ENCODE measurements around the gene VAMP2. TPM values are rescaled to one million over a fixed set of nuclear protein-coding genes. Genes with fewer than 3 reads are reported as not detected.
"Not testable (repeated sequence)": the region's sequence is repeated elsewhere in the genome, so short reads cannot be mapped to it uniquely, and the experiment has no call there.

VAMP2 gene
- total and polyA plus RNA-seq, 2 donors = 7.4 to 73.9 TPM

DNA sequence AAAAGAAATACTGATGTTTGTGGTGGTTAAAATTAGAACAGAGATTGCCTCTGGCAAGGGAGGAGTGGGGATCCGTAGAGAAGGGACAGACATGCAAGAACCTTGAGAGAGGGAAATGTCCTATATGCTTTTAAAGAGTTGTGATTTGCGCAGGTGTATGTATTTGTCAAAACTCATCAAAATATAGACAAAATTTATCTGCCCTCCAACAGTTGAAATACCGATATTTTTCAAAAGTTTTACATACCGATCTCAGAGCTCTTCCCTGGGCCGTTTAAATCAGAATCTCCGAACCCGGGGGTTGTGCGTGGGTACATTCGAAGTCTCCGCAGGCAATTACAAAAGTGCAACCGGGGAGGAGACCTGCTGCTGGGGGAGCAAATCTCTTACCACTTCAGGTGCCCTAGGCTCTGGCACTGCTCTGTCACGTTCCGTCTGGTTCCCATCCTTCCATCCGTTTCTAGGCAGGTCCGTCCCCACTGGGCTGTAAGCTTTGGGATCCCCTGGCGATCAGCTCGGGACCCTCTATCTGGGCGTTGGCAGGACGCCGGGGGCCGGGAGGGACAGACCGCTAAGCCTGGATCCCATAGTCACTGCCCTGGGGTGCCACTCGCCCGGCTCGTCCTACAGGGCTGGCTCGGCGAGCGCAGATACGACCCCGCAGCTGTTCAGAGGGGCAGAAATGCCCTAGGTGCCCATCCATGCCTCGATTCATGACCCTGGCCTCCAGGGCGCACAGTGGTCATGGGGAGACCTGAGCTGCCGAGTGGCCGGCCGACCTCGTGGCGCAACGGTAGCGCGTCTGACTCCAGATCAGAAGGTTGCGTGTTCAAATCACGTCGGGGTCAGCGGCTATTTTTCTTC lies 23.1 kb upstream of the VAMP2 start:
- DNase-seq (ENCODE audit: low read depth in 6 of 9, low spot score in 9 of 9) = peak in 3 of 9 donors; percentile 64 to 79 (median 78)
- Histone ChIP-seq H3K36me3 (ENCODE audit: control insufficient read depth in 2 of 2, insufficient read depth in 2 of 2, low read length in 1 of 2) (no peaks in the 10 kb centered on the region), H3K9me3 (ENCODE audit: control insufficient read depth in 2 of 2, insufficient read depth in 1 of 2, low read length in 1 of 2) (no peaks in the 10 kb centered on the region), H3K27ac (ENCODE audit: low read depth in 1 of 2, low read length in 1 of 2) (peak overlapping the region; percentile 89 to 90), H3K4me1 (ENCODE audit: control insufficient read depth in 2 of 2, insufficient read depth in 2 of 2, low read length in 2 of 2) (peaks cover 29 to 48% of the 10 kb centered on the region in 2 donors), H3K27me3 (ENCODE audit: control insufficient read depth in 2 of 2, insufficient read depth in 1 of 2, low read length in 1 of 2) (peaks cover 0 to 31% of the 10 kb centered on the region in 2 donors), H3K4me3 (ENCODE audit: low read length in 2 of 2) (peak overlapping the region; percentile 52 to 80)
- under 1% methylated on average over 44 of the region's 44 CpGs for WGBS

DNA sequence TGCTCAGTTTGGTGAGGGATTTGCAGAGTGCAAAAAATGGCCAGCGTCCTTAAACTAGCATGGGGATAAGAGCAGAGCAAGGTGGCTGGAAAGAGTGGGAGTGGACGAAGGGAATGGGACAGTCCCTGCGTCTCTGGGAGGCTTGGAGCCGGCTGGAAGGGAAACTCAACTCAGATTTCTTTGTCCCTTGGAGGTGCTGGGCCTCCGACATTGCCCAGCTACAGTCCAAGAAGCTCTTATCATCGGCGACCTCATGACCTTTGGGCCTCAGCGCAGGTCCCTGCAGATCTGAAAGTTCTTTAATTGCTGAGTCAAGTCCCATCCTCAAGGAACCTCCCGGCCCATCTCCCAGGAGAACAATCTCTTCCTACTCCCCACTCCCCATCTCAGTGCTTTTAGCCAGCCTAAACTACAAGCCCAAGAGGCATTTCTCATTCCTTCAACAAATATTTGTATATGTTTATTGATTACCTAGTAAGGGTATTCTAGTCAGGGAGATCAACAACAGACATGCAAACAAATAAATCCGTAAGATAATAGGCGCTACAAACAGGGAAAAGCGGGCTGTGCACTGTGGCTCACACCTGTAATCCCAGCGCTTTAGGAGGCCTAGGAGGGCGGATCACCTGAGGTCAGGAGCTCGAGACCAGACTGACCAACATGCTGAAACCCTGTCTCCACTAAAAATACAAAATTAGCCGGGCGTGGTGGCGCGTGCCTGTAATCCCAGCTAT lies 14.4 kb upstream of the VAMP2 start:
- 95% methylated on average over 19 of the region's 19 CpGs for WGBS
- peaks cover 0 to 7% of the 10 kb centered on the region in 2 donors for H3K9me3 ChIP-seq (ENCODE audit: control insufficient read depth in 2 of 2, insufficient read depth in 1 of 2, low read length in 1 of 2)
- peak overlapping the region; percentile 53 to 82 for H3K4me3 ChIP-seq (ENCODE audit: low read length in 2 of 2)
- H3K36me3 ChIP-seq (ENCODE audit: control insufficient read depth in 2 of 2, insufficient read depth in 2 of 2, low read length in 1 of 2) = no peaks in the 10 kb centered on the region
- H3K27ac ChIP-seq (ENCODE audit: low read depth in 1 of 2, low read length in 1 of 2) = peak overlapping the region; percentile 64 to 93
- no peak for DNase-seq (ENCODE audit: low read depth in 6 of 9, low spot score in 9 of 9)
- peaks cover 0 to 4% of the 10 kb centered on the region in 2 donors for H3K27me3 ChIP-seq (ENCODE audit: control insufficient read depth in 2 of 2, insufficient read depth in 1 of 2, low read length in 1 of 2)
- H3K4me1 ChIP-seq (ENCODE audit: control insufficient read depth in 2 of 2, insufficient read depth in 2 of 2, low read length in 2 of 2) = peaks cover 13 to 38% of the 10 kb centered on the region in 2 donors

- peaks cover 0 to 7% of the 10 kb centered on the region in 2 donors for H3K9me3 ChIP-seq (ENCODE audit: control insufficient read depth in 2 of 2, insufficient read depth in 1 of 2, low read length in 1 of 2)
- peak within 1 kb of the TSS; percentile 64 to 93 for H3K27ac ChIP-seq (ENCODE audit: low read depth in 1 of 2, low read length in 1 of 2)
- peak within 1 kb of the TSS; percentile 53 to 82 for H3K4me3 ChIP-seq (ENCODE audit: low read length in 2 of 2)
- 4% methylated on average over 56 of the region's 56 CpGs for WGBS
- no peaks in the 10 kb centered on the region for H3K36me3 ChIP-seq (ENCODE audit: control insufficient read depth in 2 of 2, insufficient read depth in 2 of 2, low read length in 1 of 2)
- H3K4me1 ChIP-seq (ENCODE audit: control insufficient read depth in 2 of 2, insufficient read depth in 2 of 2, low read length in 2 of 2) = peaks cover 13 to 39% of the 10 kb centered on the region in 2 donors
- peak in 5 of 9 donors; percentile 77 to 93 (median 88) for DNase-seq (ENCODE audit: low read depth in 6 of 9, low spot score in 9 of 9)
- no peaks in the 10 kb centered on the region for H3K27me3 ChIP-seq (ENCODE audit: control insufficient read depth in 2 of 2, insufficient read depth in 1 of 2, low read length in 1 of 2)
Observed at GRCh38 chr17:8176197-8176940, 13.6 kb upstream of the VAMP2 start, which contains the start of gene TMEM107. TMEM107 (minus strand) TSS chr17:8176380; CDS start chr17:8176286, 94 bp downstream.

DNA sequence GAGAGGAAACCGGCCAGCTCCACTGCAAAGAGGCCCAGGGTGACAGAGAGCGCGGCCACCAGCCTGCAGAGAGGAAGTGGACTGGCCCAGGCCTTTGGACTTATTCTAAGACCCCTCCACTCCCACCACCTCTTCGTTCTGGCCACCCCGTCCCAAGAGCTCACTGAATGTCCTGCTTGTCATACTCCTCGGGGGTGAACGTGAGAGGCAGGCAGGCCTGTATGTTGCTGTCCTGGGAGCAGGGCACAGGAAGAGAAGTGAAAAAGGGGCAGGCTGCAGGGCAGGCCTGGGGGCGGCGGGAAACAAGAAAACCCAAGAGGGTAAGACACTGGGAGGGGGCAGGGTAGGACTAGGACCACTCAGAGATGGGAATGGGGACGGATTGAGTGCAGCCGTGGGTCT lies 13.0 kb upstream of the VAMP2 start:
- H3K4me1 ChIP-seq (ENCODE audit: control insufficient read depth in 2 of 2, insufficient read depth in 2 of 2, low read length in 2 of 2) = peaks cover 13 to 42% of the 10 kb centered on the region in 2 donors
- 26% methylated on average over 11 of the region's 11 CpGs for WGBS
- H3K27ac ChIP-seq (ENCODE audit: low read depth in 1 of 2, low read length in 1 of 2) = peak overlapping the region; percentile 64 to 93
- H3K36me3 ChIP-seq (ENCODE audit: control insufficient read depth in 2 of 2, insufficient read depth in 2 of 2, low read length in 1 of 2) = no peaks in the 10 kb centered on the region
- H3K27me3 ChIP-seq (ENCODE audit: control insufficient read depth in 2 of 2, insufficient read depth in 1 of 2, low read length in 1 of 2) = no peaks in the 10 kb centered on the region
- H3K4me3 ChIP-seq (ENCODE audit: low read length in 2 of 2) = peak overlapping the region; percentile 53 to 82
- H3K9me3 ChIP-seq (ENCODE audit: control insufficient read depth in 2 of 2, insufficient read depth in 1 of 2, low read length in 1 of 2) = peaks cover 0 to 7% of the 10 kb centered on the region in 2 donors
- DNase-seq (ENCODE audit: low read depth in 6 of 9, low spot score in 9 of 9) = no peak

- H3K9me3 ChIP-seq (ENCODE audit: control insufficient read depth in 2 of 2, insufficient read depth in 1 of 2, low read length in 1 of 2) = peaks cover 0 to 7% of the 10 kb centered on the region in 2 donors
- no peaks in the 10 kb centered on the region for H3K36me3 ChIP-seq (ENCODE audit: control insufficient read depth in 2 of 2, insufficient read depth in 2 of 2, low read length in 1 of 2)
- peaks cover 13 to 42% of the 10 kb centered on the region in 2 donors for H3K4me1 ChIP-seq (ENCODE audit: control insufficient read depth in 2 of 2, insufficient read depth in 2 of 2, low read length in 2 of 2)
- H3K4me3 ChIP-seq (ENCODE audit: low read length in 2 of 2) = peak overlapping the region; percentile 52 to 66
- H3K27ac ChIP-seq (ENCODE audit: low read depth in 1 of 2, low read length in 1 of 2) = peak overlapping the region; percentile 95 to 98
- WGBS = 24% methylated on average over 14 of the region's 14 CpGs
- DNase-seq (ENCODE audit: low read depth in 6 of 9, low spot score in 9 of 9) = no peak
- no peaks in the 10 kb centered on the region for H3K27me3 ChIP-seq (ENCODE audit: control insufficient read depth in 2 of 2, insufficient read depth in 1 of 2, low read length in 1 of 2)
Observed at GRCh38 chr17:8173871-8174322, 11.1 kb upstream of the VAMP2 start.

GRCh38 chr17:8173056-8173870 lies 10.5 kb upstream of the VAMP2 start:
- H3K4me1 ChIP-seq (ENCODE audit: control insufficient read depth in 2 of 2, insufficient read depth in 2 of 2, low read length in 2 of 2) = peaks cover 13 to 42% of the 10 kb centered on the region in 2 donors
- peak overlapping the region; percentile 52 to 66 for H3K4me3 ChIP-seq (ENCODE audit: low read length in 2 of 2)
- no peaks in the 10 kb centered on the region for H3K36me3 ChIP-seq (ENCODE audit: control insufficient read depth in 2 of 2, insufficient read depth in 2 of 2, low read length in 1 of 2)
- H3K9me3 ChIP-seq (ENCODE audit: control insufficient read depth in 2 of 2, insufficient read depth in 1 of 2, low read length in 1 of 2) = peaks cover 0 to 7% of the 10 kb centered on the region in 2 donors
- no peaks in the 10 kb centered on the region for H3K27me3 ChIP-seq (ENCODE audit: control insufficient read depth in 2 of 2, insufficient read depth in 1 of 2, low read length in 1 of 2)
- peak in 7 of 9 donors; percentile 84 to 96 (median 88) for DNase-seq (ENCODE audit: low read depth in 6 of 9, low spot score in 9 of 9)
- WGBS = 1% methylated on average over 23 of the region's 23 CpGs
- peak overlapping the region; percentile 95 to 98 for H3K27ac ChIP-seq (ENCODE audit: low read depth in 1 of 2, low read length in 1 of 2)

DNA sequence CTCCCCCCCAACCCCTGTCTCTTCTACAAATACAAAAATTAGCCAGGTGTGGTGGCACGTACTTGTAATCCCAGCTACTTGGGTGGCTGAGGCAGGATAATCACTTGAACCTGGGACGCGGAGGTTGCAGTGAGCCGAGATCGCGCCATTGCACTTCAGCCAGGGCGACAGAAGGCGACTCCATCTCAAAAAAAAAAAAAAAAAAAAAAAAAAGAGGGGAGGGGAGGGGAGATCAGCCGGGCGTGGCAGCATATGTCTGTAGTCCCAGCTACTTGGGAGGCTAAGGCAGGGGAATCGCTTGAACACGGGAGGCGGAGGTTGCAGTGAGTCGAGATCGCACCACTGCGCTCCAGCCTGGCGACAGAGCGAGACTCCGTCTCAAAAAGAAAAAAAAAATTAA lies 7.4 kb upstream of the VAMP2 start:
- H3K4me1 ChIP-seq (ENCODE audit: control insufficient read depth in 2 of 2, insufficient read depth in 2 of 2, low read length in 2 of 2) = peaks cover 0 to 26% of the 10 kb centered on the region in 2 donors
- 96% methylated on average over 19 of the region's 19 CpGs for WGBS
- not testable (repeated sequence) for H3K9me3 ChIP-seq (ENCODE audit: control insufficient read depth in 2 of 2, insufficient read depth in 1 of 2, low read length in 1 of 2); H3K36me3 ChIP-seq (ENCODE audit: control insufficient read depth in 2 of 2, insufficient read depth in 2 of 2, low read length in 1 of 2); H3K27me3 ChIP-seq (ENCODE audit: control insufficient read depth in 2 of 2, insufficient read depth in 1 of 2, low read length in 1 of 2); DNase-seq (ENCODE audit: low read depth in 6 of 9, low spot score in 9 of 9); H3K4me3 ChIP-seq (ENCODE audit: low read length in 2 of 2); H3K27ac ChIP-seq (ENCODE audit: low read depth in 1 of 2, low read length in 1 of 2)

DNA sequence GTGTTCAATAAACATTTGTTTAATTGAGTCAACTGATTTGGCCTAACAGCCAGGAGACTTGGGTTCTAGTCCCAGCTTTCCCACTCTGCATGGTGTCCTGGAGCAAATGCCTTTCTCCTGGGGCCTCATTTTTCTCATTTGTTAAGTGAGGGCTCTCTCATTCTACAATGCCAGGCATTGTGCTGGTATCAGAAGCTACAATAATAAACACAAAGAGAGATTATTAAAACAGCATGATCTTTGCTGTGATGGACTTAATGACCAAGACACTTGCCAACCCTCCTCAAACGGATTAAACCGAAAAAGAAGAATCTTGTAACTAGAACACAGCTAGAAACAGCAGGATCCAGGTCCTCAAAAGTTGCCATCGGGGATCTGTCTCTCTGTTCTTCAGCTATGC lies 4.8 kb upstream of the VAMP2 start:
- Histone ChIP-seq H3K4me3 (ENCODE audit: low read length in 2 of 2) (no peak overlapping the region), H3K27ac (ENCODE audit: low read depth in 1 of 2, low read length in 1 of 2) (no peak overlapping the region), H3K9me3 (ENCODE audit: control insufficient read depth in 2 of 2, insufficient read depth in 1 of 2, low read length in 1 of 2) (peaks cover 0 to 6% of the 10 kb centered on the region in 2 donors), H3K4me1 (ENCODE audit: control insufficient read depth in 2 of 2, insufficient read depth in 2 of 2, low read length in 2 of 2) (peaks cover 16 to 29% of the 10 kb centered on the region in 2 donors), H3K27me3 (ENCODE audit: control insufficient read depth in 2 of 2, insufficient read depth in 1 of 2, low read length in 1 of 2) (no peaks in the 10 kb centered on the region), H3K36me3 (ENCODE audit: control insufficient read depth in 2 of 2, insufficient read depth in 2 of 2, low read length in 1 of 2) (no peaks in the 10 kb centered on the region)
- WGBS = 95% methylated on average over 3 of the region's 3 CpGs
- DNase-seq (ENCODE audit: low read depth in 6 of 9, low spot score in 9 of 9) = no peak
